ENCODE results near the gene PALLD. TPM values are rescaled to one million over a fixed set of nuclear protein-coding genes. Genes with fewer than 3 reads are reported as not detected.

The PALLD gene
- total RNA-seq, 1 donor from 2014 or later: 69.2 TPM

DNA sequence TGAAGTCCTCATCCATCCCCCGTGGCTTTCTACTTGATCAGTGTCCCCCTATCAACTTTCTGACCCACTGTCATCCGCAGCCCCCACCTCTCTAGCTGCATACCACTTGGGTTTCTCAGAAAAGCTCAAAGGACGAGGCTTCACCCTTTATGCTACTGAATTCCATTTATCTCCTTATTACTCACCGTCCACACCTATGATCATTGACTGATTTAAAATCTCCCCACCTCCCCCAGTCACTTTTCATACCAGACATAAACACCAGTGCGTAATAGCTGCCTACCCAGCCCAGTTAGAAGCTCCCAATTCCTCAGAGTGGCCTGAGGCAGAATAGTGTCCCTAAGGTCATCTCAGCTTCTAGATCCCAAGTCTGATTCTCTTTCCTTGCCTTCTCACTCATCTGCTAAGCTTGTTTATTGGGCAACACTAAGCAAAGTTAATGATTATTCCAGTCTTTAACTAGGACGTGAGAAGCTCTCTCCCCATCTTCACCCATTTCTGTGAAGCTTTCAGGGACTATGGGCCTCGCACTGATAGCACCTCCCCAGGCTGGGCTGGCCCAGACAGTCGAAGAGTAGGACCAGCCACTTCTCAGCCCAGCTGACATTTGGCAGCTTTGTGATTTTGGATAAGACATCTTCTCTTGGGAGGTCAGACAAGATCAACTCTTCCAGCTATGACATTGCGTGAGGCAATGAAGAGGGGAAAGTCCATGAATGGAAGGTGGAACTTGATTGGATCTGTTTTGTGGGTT lies 9.4 kb upstream of the PALLD start:
- Histone ChIP-seq H3K27me3 (ENCODE audit: control insufficient read depth, insufficient read depth, low read length) (no peaks in the 10 kb centered on the region), H3K4me3 (ENCODE audit: low read depth, low read length) (no peak overlapping the region), H3K36me3 (ENCODE audit: control insufficient read depth, insufficient read depth, low read length) (no peaks in the 10 kb centered on the region)
- peak; percentile 66 for FAIRE-seq
- TF ChIP-seq, protein P1, sequence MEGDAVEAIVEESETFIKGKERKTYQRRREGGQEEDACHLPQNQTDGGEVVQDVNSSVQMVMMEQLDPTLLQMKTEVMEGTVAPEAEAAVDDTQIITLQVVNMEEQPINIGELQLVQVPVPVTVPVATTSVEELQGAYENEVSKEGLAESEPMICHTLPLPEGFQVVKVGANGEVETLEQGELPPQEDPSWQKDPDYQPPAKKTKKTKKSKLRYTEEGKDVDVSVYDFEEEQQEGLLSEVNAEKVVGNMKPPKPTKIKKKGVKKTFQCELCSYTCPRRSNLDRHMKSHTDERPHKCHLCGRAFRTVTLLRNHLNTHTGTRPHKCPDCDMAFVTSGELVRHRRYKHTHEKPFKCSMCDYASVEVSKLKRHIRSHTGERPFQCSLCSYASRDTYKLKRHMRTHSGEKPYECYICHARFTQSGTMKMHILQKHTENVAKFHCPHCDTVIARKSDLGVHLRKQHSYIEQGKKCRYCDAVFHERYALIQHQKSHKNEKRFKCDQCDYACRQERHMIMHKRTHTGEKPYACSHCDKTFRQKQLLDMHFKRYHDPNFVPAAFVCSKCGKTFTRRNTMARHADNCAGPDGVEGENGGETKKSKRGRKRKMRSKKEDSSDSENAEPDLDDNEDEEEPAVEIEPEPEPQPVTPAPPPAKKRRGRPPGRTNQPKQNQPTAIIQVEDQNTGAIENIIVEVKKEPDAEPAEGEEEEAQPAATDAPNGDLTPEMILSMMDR (IDR thresholded peaks at IDR 0.05; ENCODE audit: insufficient read depth, low read length, severe bottlenecking): no peak
- DNase-seq (ENCODE audit: low read depth): peak; percentile 95

DNA sequence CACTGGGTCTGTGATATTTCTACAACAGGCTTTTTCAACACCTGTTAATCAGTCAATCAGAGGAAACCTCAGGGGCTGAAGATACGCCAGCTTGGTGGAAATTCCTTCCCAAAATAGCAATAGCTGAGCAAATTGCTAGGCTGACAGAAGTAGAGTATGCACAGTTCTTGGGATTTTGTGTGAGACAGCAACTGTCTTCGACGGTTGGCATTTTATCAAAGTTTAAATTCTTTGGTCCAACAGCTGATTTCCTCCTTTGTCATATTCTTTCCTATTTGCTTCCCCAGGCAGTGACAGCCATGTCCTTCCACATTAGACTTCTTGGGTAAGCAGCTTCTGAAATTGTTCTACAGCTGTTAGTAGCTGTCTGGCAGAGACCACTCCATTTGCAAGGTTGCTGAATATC lies 8.0 kb upstream of the PALLD start:
- H3K36me3 ChIP-seq (ENCODE audit: control insufficient read depth, insufficient read depth, low read length): no peaks in the 10 kb centered on the region
- TF ChIP-seq, protein P1 (IDR thresholded peaks at IDR 0.05; ENCODE audit: insufficient read depth, low read length, severe bottlenecking): no peak
- no peaks in the 10 kb centered on the region for H3K27me3 ChIP-seq (ENCODE audit: control insufficient read depth, insufficient read depth, low read length)
- no peak for FAIRE-seq
- DNase-seq (ENCODE audit: low read depth): no peak
- no peak overlapping the region for H3K4me3 ChIP-seq (ENCODE audit: low read depth, low read length)

DNA sequence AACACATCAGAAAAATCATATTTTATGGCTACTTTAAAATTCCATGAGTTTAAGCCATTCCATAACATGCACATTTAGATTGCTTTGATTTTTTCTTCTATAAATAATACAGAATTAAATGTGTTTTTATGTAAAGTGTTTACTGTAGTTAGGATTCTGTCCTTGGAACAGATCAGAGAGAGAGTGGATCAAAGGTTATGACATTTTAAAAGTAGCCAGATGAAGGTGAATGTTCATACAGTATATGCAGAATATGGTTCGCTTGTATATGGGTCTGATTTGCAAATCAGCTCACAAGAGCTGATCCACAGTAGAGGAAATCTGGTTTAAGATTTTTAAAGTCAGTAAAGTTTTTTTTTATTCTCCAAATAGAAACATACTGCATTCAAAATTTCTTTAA lies 7.2 kb upstream of the PALLD start:
- Histone ChIP-seq H3K4me3 (ENCODE audit: low read depth, low read length) (no peak overlapping the region), H3K27me3 (ENCODE audit: control insufficient read depth, insufficient read depth, low read length) (no peaks in the 10 kb centered on the region), H3K36me3 (ENCODE audit: control insufficient read depth, insufficient read depth, low read length) (no peaks in the 10 kb centered on the region)
- TF ChIP-seq, protein P1 (IDR thresholded peaks at IDR 0.05; ENCODE audit: insufficient read depth, low read length, severe bottlenecking): no peak
- FAIRE-seq (no peak), DNase-seq (ENCODE audit: low read depth) (no peak)

DNA sequence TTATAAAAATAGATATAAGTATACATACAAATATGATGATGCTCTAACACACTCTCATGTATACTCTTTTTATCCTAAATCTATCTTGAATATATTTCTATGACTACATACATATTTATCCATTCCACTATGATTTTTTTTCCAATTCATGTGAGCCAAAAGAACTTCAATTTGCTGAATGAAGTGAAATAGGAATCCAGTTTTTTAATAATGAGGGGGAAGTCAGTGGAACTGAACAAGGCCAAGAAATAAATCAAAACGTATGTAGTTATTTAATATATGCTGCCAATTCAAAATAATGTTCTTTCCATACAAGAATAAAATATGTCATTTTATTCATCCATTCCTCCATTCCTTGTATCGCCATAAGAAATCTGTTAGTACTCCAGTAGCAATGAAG lies 6.1 kb upstream of the PALLD start:
- Histone ChIP-seq H3K4me3 (ENCODE audit: low read depth, low read length) (no peak overlapping the region), H3K27me3 (ENCODE audit: control insufficient read depth, insufficient read depth, low read length) (no peaks in the 10 kb centered on the region), H3K36me3 (ENCODE audit: control insufficient read depth, insufficient read depth, low read length) (no peaks in the 10 kb centered on the region)
- TF ChIP-seq, protein P1 (IDR thresholded peaks at IDR 0.05; ENCODE audit: insufficient read depth, low read length, severe bottlenecking): no peak
- no peak for FAIRE-seq
- no peak for DNase-seq (ENCODE audit: low read depth)

DNA sequence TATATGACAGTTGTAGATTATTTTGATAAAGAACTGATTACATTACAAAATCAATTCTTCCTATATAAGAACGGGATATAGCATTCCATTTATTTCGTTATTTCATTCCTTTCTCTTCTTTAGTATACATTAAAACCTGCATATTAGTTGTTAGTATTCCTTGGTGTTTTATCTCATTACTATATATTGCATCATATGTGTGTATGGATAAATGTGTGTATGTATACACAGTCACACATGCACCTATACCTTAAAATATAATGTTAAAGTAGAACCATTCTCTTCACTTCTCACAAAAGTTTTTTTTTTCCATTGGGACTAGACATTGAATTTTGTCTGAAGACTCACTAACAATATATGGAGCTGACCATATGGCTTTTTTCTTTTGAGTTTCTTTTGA lies 5.3 kb upstream of the PALLD start:
- H3K27me3 ChIP-seq (ENCODE audit: control insufficient read depth, insufficient read depth, low read length): no peaks in the 10 kb centered on the region
- FAIRE-seq (no peak), DNase-seq (ENCODE audit: low read depth) (no peak)
- H3K36me3 ChIP-seq (ENCODE audit: control insufficient read depth, insufficient read depth, low read length): no peaks in the 10 kb centered on the region
- TF ChIP-seq, protein P1 (IDR thresholded peaks at IDR 0.05; ENCODE audit: insufficient read depth, low read length, severe bottlenecking): no peak
- H3K4me3 ChIP-seq (ENCODE audit: low read depth, low read length): no peak overlapping the region

DNA sequence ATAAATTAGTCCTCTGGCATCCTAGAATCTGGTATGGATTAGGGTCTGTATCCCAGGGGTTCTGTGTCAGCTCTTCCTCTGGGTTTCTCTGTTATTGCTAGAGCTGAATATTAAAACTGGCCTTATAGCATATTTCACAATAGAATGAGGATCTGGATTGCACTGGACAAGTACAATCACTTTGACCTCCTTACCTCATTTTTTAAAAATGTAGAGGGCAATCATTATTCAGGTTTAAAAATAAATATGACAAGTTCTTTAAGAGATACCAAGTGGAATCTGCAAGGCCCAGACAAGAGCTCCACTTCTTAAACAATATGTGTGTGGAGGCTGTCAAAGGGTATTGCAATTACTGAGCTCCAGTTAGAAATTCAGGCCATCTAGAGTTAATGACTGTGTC lies 1.4 kb downstream of the PALLD start:
- FAIRE-seq: no peak
- no peak for DNase-seq (ENCODE audit: low read depth)
- Histone ChIP-seq H3K36me3 (ENCODE audit: control insufficient read depth, insufficient read depth, low read length) (no peaks in the 10 kb centered on the region), H3K4me3 (ENCODE audit: low read depth, low read length) (no peak overlapping the region), H3K27me3 (ENCODE audit: control insufficient read depth, insufficient read depth, low read length) (no peaks in the 10 kb centered on the region)
- TF ChIP-seq, protein P1 (IDR thresholded peaks at IDR 0.05; ENCODE audit: insufficient read depth, low read length, severe bottlenecking): no peak
